Right atrium auricular region (tissue), 2 donors: ENCODE data around the gene PIKFYVE. TPM values are rescaled to one million over a fixed set of nuclear protein-coding genes. Genes with fewer than 3 reads are reported as not detected.

Experiments
- DNase-seq: peaks from one replicate; pipeline ENCODE4 v3.0.0-alpha.2; 2019; ENCODE audit warnings: low spot score
- H3K27ac ChIP-seq, 2 donors: fragments of 200-600 bp; sonication (generic); 1 replicate in 1 of 2; 2 replicates in 1 of 2; pipeline ENCODE4 v1.5.1; 2016 to 2019
- H3K27me3 ChIP-seq, 2 donors: fragments of 200-600 bp; sonication (generic); one replicate each; pipeline versions ENCODE4 v1.5.1 to v1.6.0; 2017 to 2019
- H3K36me3 ChIP-seq: fragments of 200-600 bp; sonication (generic); one replicate; pipeline ENCODE4 v1.5.1; 2016
- H3K4me1 ChIP-seq, 2 donors: fragments of 200-600 bp; sonication (generic); one replicate each; pipeline versions ENCODE4 v1.5.1 to v1.6.0; 2017 to 2019
- H3K4me3 ChIP-seq, 2 donors: fragments of 200-600 bp; sonication (generic); 1 replicate in 1 of 2; 2 replicates in 1 of 2; pipeline ENCODE4 v1.5.1; 2017 to 2019; ENCODE audit warnings: mild to moderate bottlenecking in 1 of 2, moderate library complexity in 1 of 2
- H3K9me3 ChIP-seq, 2 donors: fragments of 200-600 bp; sonication (generic); one replicate each; pipeline ENCODE4 v1.5.1; 2019
- CTCF ChIP-seq, 2 donors: fragments of 200-600 bp; sonication (generic); IDR thresholded peaks; one replicate each; pipeline ENCODE4 v1.5.1; 2019; ENCODE audit warnings: antibody characterized with exemption in 2 of 2
- total RNA-seq, 2 donors: library from RNA; depleted of rRNA; stranded (reverse); fragments of >200 nt; gene quantifications; one replicate each; pipeline ENCODE4 v1.1.0, GENCODE V29; 2016

PIKFYVE gene
- total RNA-seq, 2 donors from 2014 or later: 15.8 to 17.8 TPM

GRCh38 chr2:208363485-208363884 is 97.4 kb downstream of the PIKFYVE start:
- DNase-seq: no peak
- no peak for TF ChIP-seq CTCF (IDR thresholded peaks at IDR 0.05)
- H3K9me3 ChIP-seq: peaks cover 0 to 5% of the 10 kb centered on the region in 2 donors
- peaks cover 9% of the 10 kb centered on the region for H3K36me3 ChIP-seq
- no peak overlapping the region for H3K4me3 ChIP-seq
- H3K27ac ChIP-seq: no peak overlapping the region
- H3K4me1 ChIP-seq: no peaks in the 10 kb centered on the region
- H3K27me3 ChIP-seq: no peaks in the 10 kb centered on the region

GRCh38 chr2:208366215-208367127 is 100.4 kb downstream of the PIKFYVE start:
- no peak overlapping the region for H3K4me3 ChIP-seq
- no peaks in the 10 kb centered on the region for H3K36me3 ChIP-seq
- H3K9me3 ChIP-seq: peaks cover 0 to 5% of the 10 kb centered on the region in 2 donors
- no peak for TF ChIP-seq CTCF (IDR thresholded peaks at IDR 0.05)
- no peaks in the 10 kb centered on the region for H3K27me3 ChIP-seq
- H3K27ac ChIP-seq: no peak overlapping the region
- H3K4me1 ChIP-seq: no peaks in the 10 kb centered on the region
- DNase-seq: no peak

- TF ChIP-seq CTCF (IDR thresholded peaks at IDR 0.05): no peak
- DNase-seq: no peak
- H3K9me3 ChIP-seq: peaks cover 0 to 5% of the 10 kb centered on the region in 2 donors
- H3K4me1 ChIP-seq: no peaks in the 10 kb centered on the region
- H3K4me3 ChIP-seq: no peak overlapping the region
- no peak overlapping the region for H3K27ac ChIP-seq
- H3K36me3 ChIP-seq: no peaks in the 10 kb centered on the region
- no peaks in the 10 kb centered on the region for H3K27me3 ChIP-seq
These were observed 103.0 kb downstream of the PIKFYVE start for GRCh38 chr2:208369091-208369490.

- no peaks in the 10 kb centered on the region for H3K4me1 ChIP-seq
- no peak for DNase-seq
- no peaks in the 10 kb centered on the region for H3K9me3 ChIP-seq
- no peak overlapping the region for H3K27ac ChIP-seq
- no peak for TF ChIP-seq CTCF (IDR thresholded peaks at IDR 0.05)
- H3K36me3 ChIP-seq: no peaks in the 10 kb centered on the region
- no peak overlapping the region for H3K4me3 ChIP-seq
- no peaks in the 10 kb centered on the region for H3K27me3 ChIP-seq
These were observed 105.0 kb downstream of the PIKFYVE start for GRCh38 chr2:208370881-208371633.

- H3K36me3 ChIP-seq: no peaks in the 10 kb centered on the region
- no peak overlapping the region for H3K27ac ChIP-seq
- H3K9me3 ChIP-seq: no peaks in the 10 kb centered on the region
- H3K4me3 ChIP-seq: no peak overlapping the region
- H3K4me1 ChIP-seq: no peaks in the 10 kb centered on the region
- no peaks in the 10 kb centered on the region for H3K27me3 ChIP-seq
- DNase-seq: no peak
- no peak for TF ChIP-seq CTCF (IDR thresholded peaks at IDR 0.05)
These were observed 105.5 kb downstream of the PIKFYVE start for GRCh38 chr2:208371634-208371935.
